HG02623 (cell line): ENCODE measurements around the gene NOS1AP.
A peak's percentile ranks its signal among the peaks of the same experiment; 100 is the strongest.

Source experiments
- ATAC-seq: cut with Tn5 transposase; IDR thresholded peaks from one replicate; pipeline ENCODE4 v1.9.1; 2021; ENCODE audit warnings: moderate library complexity; ENCODE audit not compliant: unreplicated experiment

Gene NOS1AP

GRCh38 chr1:162360237-162360873 is 290.9 kb downstream of the NOS1AP start:
- no peak for ATAC-seq

DNA sequence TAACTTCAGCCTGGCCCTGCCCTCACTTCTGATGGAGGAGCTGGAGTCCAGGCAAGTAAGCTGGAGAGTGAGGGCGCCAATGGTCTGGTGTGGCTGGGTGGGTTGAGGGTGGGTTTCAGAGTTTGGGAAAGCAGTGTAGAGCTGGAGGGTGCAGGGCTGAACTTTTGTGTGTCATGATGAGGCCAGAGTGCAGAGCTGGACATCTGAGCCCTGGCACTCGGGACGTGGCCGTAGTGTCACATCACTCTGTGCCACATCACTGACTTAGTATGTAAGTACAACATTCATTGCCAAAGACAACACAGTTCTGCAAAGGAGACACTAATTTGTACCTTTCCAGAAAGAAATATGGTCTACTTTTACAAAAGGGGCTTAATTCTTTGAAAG is 291.4 kb downstream of the NOS1AP start:
- no peak for ATAC-seq

GRCh38 chr1:162361349-162361748 is 291.9 kb downstream of the NOS1AP start:
- peak; percentile 26 for ATAC-seq

DNA sequence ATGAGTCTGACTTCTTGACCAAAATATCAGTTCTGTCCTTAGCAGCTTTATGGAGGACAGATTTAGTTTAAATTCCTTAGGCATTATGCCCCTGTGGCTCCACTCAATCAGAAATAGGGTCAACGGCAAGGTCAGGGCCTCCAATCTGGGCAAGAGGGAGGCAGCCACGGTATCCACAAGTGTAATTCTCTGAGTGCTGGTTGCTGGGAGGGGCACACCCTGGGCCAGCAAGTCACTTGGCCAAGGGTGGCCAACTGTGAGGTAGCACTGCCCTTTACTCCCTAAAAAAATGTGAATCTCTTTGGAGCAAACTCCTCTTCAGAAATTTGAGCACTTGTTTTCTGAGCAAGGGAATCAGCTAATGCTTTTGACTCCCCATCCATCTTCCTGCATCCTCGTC is 294.3 kb downstream of the NOS1AP start:
- ATAC-seq = no peak

GRCh38 chr1:162364498-162364897 is 295.0 kb downstream of the NOS1AP start:
- no peak for ATAC-seq

DNA sequence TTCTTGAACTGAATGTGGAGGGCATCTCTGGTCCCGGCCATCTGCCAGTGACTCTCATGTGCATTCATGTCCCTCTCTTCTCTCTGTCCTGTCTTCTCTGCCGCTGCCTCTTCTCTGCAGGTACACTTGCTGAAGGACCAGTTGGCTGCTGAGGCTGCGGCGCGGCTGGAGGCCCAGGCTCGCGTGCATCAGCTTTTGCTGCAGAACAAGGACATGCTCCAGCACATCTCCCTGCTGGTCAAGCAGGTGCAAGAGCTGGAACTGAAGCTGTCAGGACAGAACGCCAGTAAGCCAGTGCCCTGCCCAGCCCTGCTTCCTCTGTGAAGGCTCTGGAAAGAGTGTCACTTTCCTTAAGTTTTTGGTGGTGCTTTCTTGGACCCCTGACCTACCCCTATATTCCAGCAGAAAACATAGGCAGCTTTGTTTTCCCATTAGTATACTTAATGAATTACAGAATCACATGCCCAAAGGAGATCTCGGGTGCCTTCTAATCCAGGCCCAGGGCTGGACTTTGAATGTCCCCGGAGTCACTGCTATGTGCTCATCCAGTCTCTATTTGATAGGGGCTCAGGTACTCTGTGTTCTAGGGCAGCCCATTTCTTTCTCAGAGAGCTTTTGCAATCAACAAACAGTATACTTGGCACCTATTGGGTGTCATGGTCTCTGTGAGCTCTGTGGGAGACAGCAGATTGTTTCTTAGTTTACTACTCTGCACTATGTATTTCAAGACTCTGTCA is 296.0 kb downstream of the NOS1AP start:
- no peak for ATAC-seq

DNA sequence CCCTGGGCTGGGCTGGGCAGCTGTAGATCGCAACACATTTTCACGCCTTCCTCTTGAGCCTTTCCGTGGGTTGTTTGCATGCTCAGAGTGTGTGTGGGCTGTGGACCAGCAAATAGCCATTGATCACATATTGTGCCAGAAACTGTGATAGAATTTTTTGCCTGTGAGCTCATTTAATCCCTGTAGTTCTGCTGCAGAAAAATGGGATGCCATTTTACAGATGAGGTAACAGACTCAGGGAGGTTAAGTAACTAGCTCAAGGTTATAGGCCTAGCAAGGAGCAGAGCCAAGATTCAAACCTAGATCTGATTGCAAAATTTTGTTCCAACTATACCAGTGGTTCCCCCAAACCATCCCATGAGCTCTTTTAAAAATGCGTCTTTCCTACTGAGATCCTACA is 296.7 kb downstream of the NOS1AP start:
- ATAC-seq = no peak

DNA sequence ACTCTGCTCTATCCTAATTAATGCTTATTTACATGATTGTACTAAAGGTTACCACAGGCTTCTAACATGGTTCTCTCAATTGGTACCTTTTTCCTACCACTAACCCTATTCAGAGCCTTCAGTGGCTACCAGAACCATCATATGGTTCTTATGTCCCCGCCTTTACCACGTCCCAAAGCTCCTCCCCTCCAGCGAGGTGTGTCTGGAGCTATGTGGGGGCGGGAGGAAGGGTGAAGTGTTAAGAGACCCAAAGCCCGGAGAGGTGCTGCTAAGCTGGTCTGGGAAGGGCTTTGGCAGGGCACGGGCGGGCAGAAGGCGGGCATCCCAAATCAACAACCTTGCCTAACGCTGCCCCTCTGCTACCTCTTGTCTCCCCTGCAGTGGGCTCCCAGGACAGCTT is 297.2 kb downstream of the NOS1AP start:
- no peak for ATAC-seq

- no peak for ATAC-seq
Measured at GRCh38 chr1:162367073-162367472, 297.6 kb downstream of the NOS1AP start.

- no peak for ATAC-seq
Measured at GRCh38 chr1:162367772-162368171, 298.3 kb downstream of the NOS1AP start.

DNA sequence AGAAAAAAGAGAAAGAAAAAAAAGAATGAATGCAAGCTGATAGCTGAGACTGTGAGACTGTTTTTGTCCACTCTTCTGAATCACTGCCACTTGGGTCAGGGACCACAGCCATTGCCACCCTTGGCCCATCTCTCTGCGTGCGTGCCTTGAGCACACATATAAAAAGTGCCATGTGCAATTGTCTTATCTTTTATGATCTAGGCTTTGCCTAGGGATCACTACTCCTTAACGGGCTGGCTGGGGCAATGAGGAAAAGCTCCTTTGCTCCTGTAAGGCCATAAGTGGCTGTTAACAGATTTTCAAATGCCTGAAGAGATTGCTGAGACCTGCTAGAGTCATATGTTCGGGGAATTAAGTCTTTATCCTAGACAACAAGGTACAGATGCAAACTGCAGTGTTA is 299.0 kb downstream of the NOS1AP start:
- no peak for ATAC-seq

DNA sequence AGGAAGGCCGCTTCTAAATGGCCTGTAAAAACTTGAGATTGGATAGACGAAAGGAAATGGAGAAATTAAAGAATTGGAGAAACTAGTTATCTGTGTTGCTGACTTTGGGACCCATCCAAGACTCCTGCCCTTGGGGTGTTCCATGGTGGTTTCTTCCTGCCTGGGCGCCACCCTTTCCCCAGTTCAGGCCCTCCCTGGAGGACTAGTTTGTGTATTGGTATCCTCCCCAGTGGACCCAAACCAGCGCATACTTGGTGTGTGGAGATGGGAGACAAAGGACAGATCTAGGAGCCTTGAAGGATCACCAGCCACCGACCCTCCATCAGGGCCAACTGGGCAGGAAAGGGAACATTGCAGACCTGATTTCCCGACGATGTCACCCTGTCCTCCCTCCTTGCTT is 300.1 kb downstream of the NOS1AP start:
- ATAC-seq = no peak

- no peak for ATAC-seq
Measured at GRCh38 chr1:162370161-162370560, 300.7 kb downstream of the NOS1AP start.

- no peak for ATAC-seq
Measured at GRCh38 chr1:162370721-162371120, 301.2 kb downstream of the NOS1AP start.

DNA sequence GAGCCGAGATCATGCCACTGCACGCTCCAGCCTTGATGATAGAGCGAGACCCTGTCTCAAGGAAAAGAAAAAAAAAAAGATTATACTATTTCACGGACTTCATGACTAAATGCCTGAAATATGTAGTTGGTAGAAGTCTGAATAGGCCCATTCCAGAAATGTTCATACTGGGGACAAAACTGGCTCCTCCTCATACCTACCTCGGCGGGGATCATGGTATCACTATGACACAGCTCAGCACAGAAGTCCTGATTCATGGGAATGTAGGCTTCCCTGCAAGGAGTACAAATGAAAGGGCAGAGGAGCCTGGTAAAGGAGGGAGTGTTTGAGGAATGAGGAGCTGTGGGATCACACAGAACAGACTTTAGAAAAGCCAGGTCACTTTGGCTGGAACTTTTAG is 302.1 kb downstream of the NOS1AP start:
- ATAC-seq = no peak

- no peak for ATAC-seq
Measured at GRCh38 chr1:162372159-162373071, 302.9 kb downstream of the NOS1AP start.

GRCh38 chr1:162373072-162373427 is 303.6 kb downstream of the NOS1AP start:
- ATAC-seq = no peak

DNA sequence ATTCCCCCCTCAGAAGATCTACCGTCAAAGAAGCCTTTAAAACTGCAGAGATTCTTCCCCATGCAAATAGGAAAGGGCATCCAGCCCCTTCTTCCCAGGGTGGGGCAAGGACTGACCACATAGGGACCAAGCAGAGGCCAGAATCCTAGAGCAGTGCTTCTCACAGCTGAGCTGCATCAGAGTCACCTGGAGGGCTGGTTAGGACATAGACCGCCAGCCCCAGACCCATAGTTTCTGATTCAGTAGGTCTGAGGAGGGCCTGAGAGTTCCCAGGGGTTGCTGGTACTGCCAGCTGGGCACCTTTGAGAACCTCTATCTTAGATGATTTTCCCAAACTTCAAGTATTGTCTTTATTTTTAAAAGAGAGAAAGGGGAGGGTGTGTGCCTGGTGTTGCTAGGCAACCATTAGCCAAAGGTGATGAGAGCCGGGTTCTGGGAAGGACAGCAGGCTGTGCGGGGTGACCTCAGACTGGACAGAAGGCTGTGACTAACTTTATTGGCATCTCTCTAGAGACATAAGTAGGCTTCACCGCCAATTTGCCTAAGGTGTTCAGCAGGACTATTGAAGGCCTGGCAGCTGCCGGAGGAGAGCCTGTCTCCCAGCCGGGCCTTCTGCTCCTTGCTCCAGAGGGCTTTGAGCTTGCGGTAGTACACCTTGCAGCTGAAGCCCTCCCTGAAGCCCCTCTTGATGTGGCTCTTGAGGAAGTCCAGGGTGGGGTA is 304.2 kb downstream of the NOS1AP start:
- ATAC-seq = no peak

GRCh38 chr1:162374406-162374805 is 304.9 kb downstream of the NOS1AP start:
- no peak for ATAC-seq

- no peak for ATAC-seq
Measured at GRCh38 chr1:162375463-162375862, 306.0 kb downstream of the NOS1AP start.

DNA sequence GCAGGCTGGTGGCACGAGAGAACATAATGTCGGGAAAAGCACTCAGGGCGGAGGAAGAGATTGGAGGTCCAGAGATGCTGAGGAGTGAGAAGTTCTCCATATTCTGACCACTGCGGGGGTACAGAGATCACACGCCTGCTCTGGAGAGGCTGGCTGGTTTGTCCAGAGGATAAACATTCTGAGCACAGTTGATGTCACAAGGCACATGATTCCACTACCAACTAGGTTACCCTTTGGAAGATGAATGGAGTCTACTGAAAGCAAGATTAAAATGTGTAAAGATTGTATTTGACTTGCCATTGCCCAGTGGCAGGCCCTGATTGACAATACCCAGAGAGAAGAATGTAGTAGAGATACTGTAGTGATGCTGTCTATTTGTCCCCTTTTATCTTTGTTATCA is 307.2 kb downstream of the NOS1AP start, which contains the start of gene SPATA46:
SPATA46 (minus strand) TSS at position 164 of the 400 bp plus-strand sequence; CDS start at position 100, 64 bp downstream.
- no peak for ATAC-seq
